CD4-positive, alpha-beta T cell (primary cell): ENCODE results near the gene QKI. TPM values are rescaled to one million over a fixed set of nuclear protein-coding genes. Genes with fewer than 3 reads are reported as not detected.

Source experiments
- ATAC-seq: fragments of 200-7000 bp; cut with Tn5 transposase; one replicate; pipeline ENCODE4 v1.10.0; 2022; ENCODE audit warnings: mild to moderate bottlenecking; ENCODE audit not compliant: poor library complexity
- CTCF ChIA-PET: fragments of 350-600 bp; sonication (Branson Sonifier 250); formaldehyde crosslinking; loops from one replicate; lab custom pipeline; 2021; ENCODE audit warnings: antibody characterized with exemption, inconsistent platforms; lab: Charles Lee
- POLR2A ChIA-PET: fragments of 350-600 bp; sonication (Branson Sonifier 250); formaldehyde crosslinking; loops from one replicate; lab custom pipeline; 2021; ENCODE audit warnings: antibody characterized with exemption, inconsistent platforms; lab: Charles Lee
- DNase-seq, 14 experiments: peaks; one replicate each; pipeline ENCODE4 v3.0.0-alpha.2; 2013 to 2020; ENCODE audit warnings: mixed read lengths in 2 of 14
- H3K27ac ChIP-seq, 2 donors: one replicate each; pipeline versions ENCODE4 v1.5.1 to v1.7.0; 2013; ENCODE audit warnings: low read length in 2 of 2, low read depth in 1 of 2, mild to moderate bottlenecking in 1 of 2
- H3K27me3 ChIP-seq, 2 experiments: 1 replicate in 1 of 2; 2 replicates in 1 of 2; pipeline versions ENCODE4 v1.6.1 to v1.7.0; 2013; ENCODE audit warnings: low read length in 2 of 2, control low read depth in 1 of 2, mild to moderate bottlenecking in 1 of 2, moderate library complexity in 1 of 2; ENCODE audit not compliant: insufficient read depth in 2 of 2, control insufficient read depth in 1 of 2
- H3K36me3 ChIP-seq: one replicate; pipeline ENCODE4 v1.6.1; 2013; ENCODE audit warnings: low read length, control low read depth; ENCODE audit not compliant: insufficient read depth
- H3K4me1 ChIP-seq: one replicate; pipeline ENCODE4 v1.6.1; 2013; ENCODE audit warnings: low read length, control low read depth; ENCODE audit not compliant: insufficient read depth
- H3K4me3 ChIP-seq: one replicate; pipeline ENCODE4 v1.5.1; 2013; ENCODE audit warnings: mild to moderate bottlenecking, low read length, moderate library complexity
- H3K9me3 ChIP-seq, 2 experiments: 1 replicate in 1 of 2; 2 replicates in 1 of 2; pipeline versions ENCODE4 v1.6.1 to v1.7.0; 2013; ENCODE audit warnings: low read length in 2 of 2, mild to moderate bottlenecking in 2 of 2, control low read depth in 1 of 2, moderate library complexity in 1 of 2; ENCODE audit not compliant: control insufficient read depth in 1 of 2, insufficient read depth in 1 of 2
- H3K27ac Mint-ChIP-seq: one replicate; pipeline ENCODE4 v1.8.0; 2020; ENCODE audit warnings: mixed read lengths
- H3K27me3 Mint-ChIP-seq: one replicate; pipeline ENCODE4 v1.8.0; 2021; ENCODE audit warnings: mixed read lengths
- H3K36me3 Mint-ChIP-seq: one replicate; pipeline ENCODE4 v1.8.0; 2021; ENCODE audit warnings: low read depth, mixed read lengths
- H3K4me1 Mint-ChIP-seq: one replicate; pipeline ENCODE4 v1.8.0; 2021; ENCODE audit warnings: low read depth, mixed read lengths
- H3K4me3 Mint-ChIP-seq: one replicate; pipeline ENCODE4 v1.8.0; 2020; ENCODE audit warnings: mild to moderate bottlenecking, mixed read lengths
- H3K9me3 Mint-ChIP-seq: one replicate; pipeline ENCODE4 v1.8.0; 2020; ENCODE audit warnings: mixed read lengths
- CTCF ChIP-seq: fragments of 200-600 bp; IDR thresholded peaks from one replicate; pipeline ENCODE4 v1.8.0; 2022; ENCODE audit warnings: antibody characterized with exemption, mild to moderate bottlenecking
- intact Hi-C, 2 experiments: fragments of 100-400 bp; cut with DNase I in 1 of 2; cut with micrococcal nuclease in 1 of 2; formaldehyde crosslinking; loops; one replicate each; pipeline versions ENCODE4 v1.15.1 to v1.9.0; 2023 to 2025; cut with DNase I, micrococcal nuclease
- total RNA-seq, 174 experiments: library from RNA in 2 of 174; stranded (reverse) in 2 of 174; gene quantifications; one replicate each; pipeline ENCODE4 v1.2.3 and lab custom pipeline; 2021 to 2026

QKI gene
- total RNA-seq, 2 experiments from 2014 or later, result 60.7 to 67.3 TPM

GRCh38 chr6:163570579-163571231 lies 156.2 kb downstream of the QKI start:
- no peaks in the 10 kb centered on the region for H3K9me3 Mint-ChIP-seq
- peaks cover 52% of the 10 kb centered on the region for H3K36me3 Mint-ChIP-seq
- H3K4me3 Mint-ChIP-seq, result no peak overlapping the region
- no peak for DNase-seq
- no peaks in the 10 kb centered on the region for H3K27me3 Mint-ChIP-seq
- Histone ChIP-seq H3K9me3 (no peaks in the 10 kb centered on the region), H3K4me3 (no peak overlapping the region), H3K27me3 (no peaks in the 10 kb centered on the region), H3K4me1 (no peaks in the 10 kb centered on the region), H3K36me3 (peaks cover 15% of the 10 kb centered on the region), H3K27ac (no peak overlapping the region)
- no peaks in the 10 kb centered on the region for H3K4me1 Mint-ChIP-seq
- POLR2A ChIA-PET, result no interaction called here
- intact Hi-C loops, result no loop called here
- TF ChIP-seq CTCF, result no peak
- CTCF ChIA-PET, result interaction anchor here (0.7 kb wide), 1 partner anchor 12 kb away, joined by 3 read pairs; no protein-coding TSS in a partner anchor
- H3K27ac Mint-ChIP-seq, result no peak overlapping the region
- ATAC-seq, result no peak

DNA sequence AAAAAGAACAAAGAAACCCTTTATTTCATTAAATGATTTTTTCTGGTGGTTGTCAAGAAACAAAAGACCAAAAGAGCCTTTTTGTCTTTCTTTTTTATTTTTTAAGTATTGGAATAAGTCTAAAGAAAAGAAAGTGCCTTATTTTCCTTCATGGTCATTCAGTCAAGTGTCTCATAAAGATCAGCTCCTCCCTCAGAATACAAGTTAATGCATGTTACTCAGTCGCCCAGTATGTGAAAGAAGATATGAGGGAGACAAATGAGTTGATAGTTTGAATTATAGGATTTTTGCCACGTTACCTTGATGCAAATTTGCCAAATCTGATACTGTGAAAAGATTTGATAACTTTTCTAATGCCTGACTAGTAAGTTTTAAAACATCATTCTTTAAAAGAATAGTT lies 157.2 kb downstream of the QKI start:
- intact Hi-C loops, result no loop called here
- H3K27ac Mint-ChIP-seq, result no peak overlapping the region
- no peak overlapping the region for H3K4me3 Mint-ChIP-seq
- no peak overlapping the region for H3K4me3 ChIP-seq
- peaks cover 7% of the 10 kb centered on the region for H3K36me3 ChIP-seq
- no peaks in the 10 kb centered on the region for H3K9me3 ChIP-seq
- no peaks in the 10 kb centered on the region for H3K9me3 Mint-ChIP-seq
- H3K27ac ChIP-seq, result no peak overlapping the region
- POLR2A ChIA-PET, result no interaction called here
- no peak for TF ChIP-seq CTCF
- H3K27me3 ChIP-seq, result no peaks in the 10 kb centered on the region
- no peaks in the 10 kb centered on the region for H3K4me1 Mint-ChIP-seq
- H3K27me3 Mint-ChIP-seq, result no peaks in the 10 kb centered on the region
- no peak for ATAC-seq
- CTCF ChIA-PET, result no interaction called here
- peaks cover 42% of the 10 kb centered on the region for H3K36me3 Mint-ChIP-seq
- no peaks in the 10 kb centered on the region for H3K4me1 ChIP-seq
- no peak for DNase-seq

DNA sequence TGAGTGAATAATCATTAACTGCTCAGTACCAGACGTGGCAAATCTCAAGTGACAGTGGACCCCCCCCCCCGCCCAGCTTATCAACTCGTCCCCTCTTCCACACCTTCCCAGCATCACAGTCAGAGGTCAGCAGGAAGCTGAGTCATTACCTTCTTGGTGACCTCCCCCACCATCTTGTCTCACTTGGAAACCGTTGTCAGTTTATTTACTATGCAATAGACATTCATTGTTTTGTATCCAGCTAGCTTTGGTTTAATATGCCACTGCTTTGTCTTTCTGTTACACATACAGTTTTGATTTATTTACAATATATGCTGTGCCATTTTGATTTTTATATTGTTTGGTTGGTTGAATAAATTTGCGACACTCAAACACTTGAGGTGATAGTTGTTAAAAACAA lies 158.1 kb downstream of the QKI start:
- Histone ChIP-seq H3K36me3 (peaks cover 7% of the 10 kb centered on the region), H3K4me1 (no peaks in the 10 kb centered on the region), H3K9me3 (no peaks in the 10 kb centered on the region), H3K27me3 (no peaks in the 10 kb centered on the region), H3K27ac (no peak overlapping the region), H3K4me3 (no peak overlapping the region)
- DNase-seq (no peak), ATAC-seq (no peak)
- no peak overlapping the region for H3K4me3 Mint-ChIP-seq
- no peak for TF ChIP-seq CTCF
- intact Hi-C loops, result no loop called here
- no peak overlapping the region for H3K27ac Mint-ChIP-seq
- ChIA-PET CTCF (no interaction called here), POLR2A (no interaction called here)
- peaks cover 42% of the 10 kb centered on the region for H3K36me3 Mint-ChIP-seq
- H3K9me3 Mint-ChIP-seq, result no peaks in the 10 kb centered on the region
- no peaks in the 10 kb centered on the region for H3K27me3 Mint-ChIP-seq
- H3K4me1 Mint-ChIP-seq, result no peaks in the 10 kb centered on the region
